Measurements from ENCODE around the gene GOLGA6A. TPM values are rescaled to one million over a fixed set of nuclear protein-coding genes. Genes with fewer than 3 reads are reported as not detected.
A peak's percentile ranks its signal among the peaks of the same experiment; 100 is the strongest.
"Not testable (repeated sequence)": the region's sequence is repeated elsewhere in the genome, so short reads cannot be mapped to it uniquely, and the experiment has no call there.

Gene GOLGA6A
- total RNA-seq (under 1 TPM; 0.16 to 0.42 TPM), total RNA-seq (0 to 0.40 (median 0) reads per million in 172 experiments)
- 0.18 TPM for polyA plus RNA-seq (2013, experiment 1 of 2)
- polyA plus RNA-seq (2013, experiment 2 of 2): 0.12 TPM

GRCh38 chr15:74082450-74082849 is at the start of gene GOLGA6A:
Gene GOLGA6A (minus strand): TSS chr15:74082550. CDS start chr15:74082509, 41 bp downstream.
- intact Hi-C loops (cut with DNase I, micrococcal nuclease); DNase-seq; H3K27ac ChIP-seq (ENCODE audit: low read depth in 1 of 2, low read length in 2 of 2); H3K9me3 ChIP-seq (ENCODE audit: control insufficient read depth in 1 of 2, insufficient read depth in 1 of 2, low read length in 2 of 2); H3K4me1 Mint-ChIP-seq (ENCODE audit: low read depth); H3K27me3 ChIP-seq (ENCODE audit: control insufficient read depth in 1 of 2, insufficient read depth in 2 of 2, low read length in 2 of 2); ATAC-seq (ENCODE audit: poor library complexity); H3K4me3 ChIP-seq (ENCODE audit: low read length); H3K9me3 Mint-ChIP-seq; H3K36me3 Mint-ChIP-seq (ENCODE audit: low read depth); CTCF ChIA-PET; POLR2A ChIA-PET; H3K36me3 ChIP-seq (ENCODE audit: insufficient read depth, low read length); H3K4me1 ChIP-seq (ENCODE audit: insufficient read depth, low read length); H3K27me3 Mint-ChIP-seq; H3K4me3 Mint-ChIP-seq; H3K27ac Mint-ChIP-seq: not testable (repeated sequence)

- Mint-ChIP-seq H3K27me3 (peaks cover 91% of the 10 kb centered on the region), H3K27ac (no peak overlapping the region), H3K36me3 (ENCODE audit: low read depth) (no peaks in the 10 kb centered on the region), H3K4me1 (ENCODE audit: low read depth) (peaks cover 42% of the 10 kb centered on the region), H3K4me3 (peak overlapping the region; percentile 52), H3K9me3 (no peaks in the 10 kb centered on the region)
- Histone ChIP-seq H3K4me1 (ENCODE audit: insufficient read depth, low read length) (peaks cover 48% of the 10 kb centered on the region), H3K36me3 (ENCODE audit: insufficient read depth, low read length) (no peaks in the 10 kb centered on the region), H3K27ac (ENCODE audit: low read depth in 1 of 2, low read length in 2 of 2) (no peak overlapping the region), H3K4me3 (ENCODE audit: low read length) (no peak overlapping the region), H3K9me3 (ENCODE audit: control insufficient read depth in 1 of 2, insufficient read depth in 1 of 2, low read length in 2 of 2) (peaks cover 0 to 47% of the 10 kb centered on the region in 2 experiments), H3K27me3 (ENCODE audit: control insufficient read depth in 1 of 2, insufficient read depth in 2 of 2, low read length in 2 of 2) (peaks cover 83 to 92% of the 10 kb centered on the region in 2 experiments)
- POLR2A ChIA-PET: no interaction called here
- TF ChIP-seq CTCF (IDR thresholded peaks at IDR 0.05): no peak
- CTCF ChIA-PET: no interaction called here
- intact Hi-C loops (cut with DNase I, micrococcal nuclease): loop anchor here in 1 of 2 experiments (10.0 kb wide), 1 partner anchor 177 kb away; no protein-coding TSS in a partner anchor
- ATAC-seq (ENCODE audit: poor library complexity) (no peak), DNase-seq (no peak)
These were observed 49.5 kb upstream of the GOLGA6A start for GRCh38 chr15:74131628-74132413.

GRCh38 chr15:74130849-74131627 is 48.7 kb upstream of the GOLGA6A start:
- Histone ChIP-seq H3K36me3 (ENCODE audit: insufficient read depth, low read length) (no peaks in the 10 kb centered on the region), H3K9me3 (ENCODE audit: control insufficient read depth in 1 of 2, insufficient read depth in 1 of 2, low read length in 2 of 2) (peaks cover 0 to 45% of the 10 kb centered on the region in 2 experiments), H3K27me3 (ENCODE audit: control insufficient read depth in 1 of 2, insufficient read depth in 2 of 2, low read length in 2 of 2) (peaks cover 83 to 93% of the 10 kb centered on the region in 2 experiments), H3K4me1 (ENCODE audit: insufficient read depth, low read length) (peaks cover 42% of the 10 kb centered on the region), H3K4me3 (ENCODE audit: low read length) (no peak overlapping the region), H3K27ac (ENCODE audit: low read depth in 1 of 2, low read length in 2 of 2) (no peak overlapping the region)
- DNase-seq: no peak
- CTCF ChIA-PET: no interaction called here
- Mint-ChIP-seq H3K36me3 (ENCODE audit: low read depth) (no peaks in the 10 kb centered on the region), H3K9me3 (no peaks in the 10 kb centered on the region), H3K27ac (no peak overlapping the region), H3K27me3 (peaks cover 89% of the 10 kb centered on the region), H3K4me3 (no peak overlapping the region), H3K4me1 (ENCODE audit: low read depth) (peaks cover 39% of the 10 kb centered on the region)
- intact Hi-C loops (cut with DNase I, micrococcal nuclease): loop anchor here in 1 of 2 experiments (10.0 kb wide), 1 partner anchor 176 kb away; no protein-coding TSS in a partner anchor
- no peak for TF ChIP-seq CTCF (IDR thresholded peaks at IDR 0.05)
- POLR2A ChIA-PET: no interaction called here
- ATAC-seq (ENCODE audit: poor library complexity): no peak
